HepG2 (cell line): ENCODE measurements around the gene DEPDC1. TPM values are rescaled to one million over a fixed set of nuclear protein-coding genes. Genes with fewer than 3 reads are reported as not detected.

Experiments
- ISX ChIP-seq: sonication (generic); formaldehyde crosslinking; conservative IDR thresholded peaks from 2 replicates; pipeline ENCODE4 v1.5.0; 2020; ENCODE audit warnings: missing genetic modification reagents
- KDM4B ChIP-seq: sonication (generic); formaldehyde crosslinking; IDR thresholded peaks from 2 replicates; pipeline ENCODE4 v1.4.0; 2020; ENCODE audit warnings: missing genetic modification reagents
- RARA ChIP-seq: IDR thresholded peaks from 2 replicates; pipeline ENCODE4 v1.6.1; 2016; ENCODE audit warnings: missing genetic modification reagents, missing compliant biosample characterization
- TBL1XR1 ChIP-seq: fragments of 150-350 bp; IDR thresholded peaks from 2 replicates; pipeline ENCODE4 v1.6.1; 2014; ENCODE audit warnings: borderline replicate concordance, low read length; ENCODE audit not compliant: partially characterized antibody
- ZNF33A ChIP-seq: sonication (generic); formaldehyde crosslinking; IDR thresholded peaks from 2 replicates; pipeline ENCODE4 v1.5.1; 2020; ENCODE audit warnings: missing genetic modification reagents, mild to moderate bottlenecking, moderate library complexity, borderline replicate concordance
- ZSCAN29 ChIP-seq: sonication (generic); formaldehyde crosslinking; conservative IDR thresholded peaks from 2 replicates; pipeline ENCODE4 v1.4.0; 2020; ENCODE audit warnings: mild to moderate bottlenecking, missing genetic modification reagents
- polyA plus RNA-seq, 8 experiments: library from polyadenylated mRNA; depleted of rRNA in 3 of 8; stranded (reverse) in 7 of 8; unstranded in 1 of 8; fragments of >200 nt; fragmentation: Illumina TruSeq in 4 of 8; extraction: Trizol in 4 of 8; gene quantifications; 2 replicates each; pipeline versions ENCODE4 v1.2.1 to v1.2.3, GENCODE V29; 2011 to 2016; ENCODE audit warnings: low read depth in 4 of 8, missing spikeins in 1 of 8, mixed read lengths in 1 of 8; ENCODE audit not compliant: insufficient read depth in 1 of 8
- total RNA-seq, 5 experiments: library from RNA; depleted of rRNA; stranded (reverse); fragments of >200 nt; fragmentation: Illumina TruSeq; extraction: Trizol; gene quantifications; 2 replicates each; pipeline ENCODE4 v1.2.3, GENCODE V29; 2016; ENCODE audit warnings: low read depth in 1 of 5
- TF ChIP-seq, protein P1 (sequence below): sonication (generic); formaldehyde crosslinking; IDR thresholded peaks from 2 replicates; pipeline ENCODE4 v1.4.0; 2020; ENCODE audit warnings: mild to moderate bottlenecking, missing genetic modification reagents
- TF ChIP-seq, protein P2 (sequence below): sonication (generic); formaldehyde crosslinking; IDR thresholded peaks from 2 replicates; pipeline ENCODE4 v1.9.0; 2021; ENCODE audit warnings: missing genetic modification reagents, mild to moderate bottlenecking, borderline replicate concordance
- TF ChIP-seq, protein P3 (sequence below): IDR thresholded peaks from 2 replicates; pipeline ENCODE4 v1.6.1; 2012; ENCODE audit warnings: low read length, improper control_type of control experiment
- TF ChIP-seq, protein P4 (sequence below): conservative IDR thresholded peaks from 2 replicates; pipeline ENCODE4 v1.6.1; 2018; ENCODE audit warnings: missing genetic modification reagents
- TF ChIP-seq, protein P5 (sequence below): sonication (generic); formaldehyde crosslinking; IDR thresholded peaks from 2 replicates; pipeline ENCODE4 v1.8.0; 2022; ENCODE audit warnings: mild to moderate bottlenecking, missing genetic modification reagents, borderline replicate concordance

DEPDC1 gene
- total and polyA plus RNA-seq, 2 of the 13 experiments (the other 11 are each of a cell fraction or from before 2014, with no cell fraction given) = 7.0 to 20.2 TPM

DNA sequence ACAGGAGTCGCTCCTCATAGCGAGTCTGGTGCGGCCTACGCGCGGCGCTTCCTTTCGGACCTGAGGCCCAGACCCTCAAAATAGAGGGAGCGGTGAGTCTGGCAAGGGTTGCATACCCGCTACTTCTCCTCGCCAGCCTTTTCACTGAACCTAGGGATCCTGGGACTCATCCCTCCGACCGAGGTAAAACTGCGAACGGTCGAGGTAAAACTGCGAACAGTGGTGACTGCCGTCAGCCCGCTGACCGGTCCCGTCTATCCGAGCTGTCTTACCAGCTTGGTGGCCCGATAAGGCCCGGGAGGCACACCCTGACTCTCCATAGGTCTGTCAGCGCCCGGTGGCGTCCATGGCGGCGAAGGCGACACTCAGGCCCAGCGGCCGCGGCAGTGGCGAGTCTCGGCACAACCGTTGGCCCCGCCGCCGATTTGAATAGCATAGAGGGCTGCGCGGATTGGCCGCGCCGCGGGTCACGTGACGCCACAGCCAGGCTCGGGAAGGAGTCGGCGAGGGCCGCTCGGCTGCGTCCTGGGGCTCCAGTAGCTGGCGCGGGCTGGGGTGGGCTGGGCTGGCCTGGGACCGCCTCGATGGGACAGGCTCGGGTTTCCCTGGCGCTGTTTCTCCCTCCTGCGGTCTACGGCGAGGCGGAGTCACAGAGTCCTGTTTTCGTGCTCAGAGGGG lies at the start of gene DEPDC1 (continued):
- TF ChIP-seq, protein P1, sequence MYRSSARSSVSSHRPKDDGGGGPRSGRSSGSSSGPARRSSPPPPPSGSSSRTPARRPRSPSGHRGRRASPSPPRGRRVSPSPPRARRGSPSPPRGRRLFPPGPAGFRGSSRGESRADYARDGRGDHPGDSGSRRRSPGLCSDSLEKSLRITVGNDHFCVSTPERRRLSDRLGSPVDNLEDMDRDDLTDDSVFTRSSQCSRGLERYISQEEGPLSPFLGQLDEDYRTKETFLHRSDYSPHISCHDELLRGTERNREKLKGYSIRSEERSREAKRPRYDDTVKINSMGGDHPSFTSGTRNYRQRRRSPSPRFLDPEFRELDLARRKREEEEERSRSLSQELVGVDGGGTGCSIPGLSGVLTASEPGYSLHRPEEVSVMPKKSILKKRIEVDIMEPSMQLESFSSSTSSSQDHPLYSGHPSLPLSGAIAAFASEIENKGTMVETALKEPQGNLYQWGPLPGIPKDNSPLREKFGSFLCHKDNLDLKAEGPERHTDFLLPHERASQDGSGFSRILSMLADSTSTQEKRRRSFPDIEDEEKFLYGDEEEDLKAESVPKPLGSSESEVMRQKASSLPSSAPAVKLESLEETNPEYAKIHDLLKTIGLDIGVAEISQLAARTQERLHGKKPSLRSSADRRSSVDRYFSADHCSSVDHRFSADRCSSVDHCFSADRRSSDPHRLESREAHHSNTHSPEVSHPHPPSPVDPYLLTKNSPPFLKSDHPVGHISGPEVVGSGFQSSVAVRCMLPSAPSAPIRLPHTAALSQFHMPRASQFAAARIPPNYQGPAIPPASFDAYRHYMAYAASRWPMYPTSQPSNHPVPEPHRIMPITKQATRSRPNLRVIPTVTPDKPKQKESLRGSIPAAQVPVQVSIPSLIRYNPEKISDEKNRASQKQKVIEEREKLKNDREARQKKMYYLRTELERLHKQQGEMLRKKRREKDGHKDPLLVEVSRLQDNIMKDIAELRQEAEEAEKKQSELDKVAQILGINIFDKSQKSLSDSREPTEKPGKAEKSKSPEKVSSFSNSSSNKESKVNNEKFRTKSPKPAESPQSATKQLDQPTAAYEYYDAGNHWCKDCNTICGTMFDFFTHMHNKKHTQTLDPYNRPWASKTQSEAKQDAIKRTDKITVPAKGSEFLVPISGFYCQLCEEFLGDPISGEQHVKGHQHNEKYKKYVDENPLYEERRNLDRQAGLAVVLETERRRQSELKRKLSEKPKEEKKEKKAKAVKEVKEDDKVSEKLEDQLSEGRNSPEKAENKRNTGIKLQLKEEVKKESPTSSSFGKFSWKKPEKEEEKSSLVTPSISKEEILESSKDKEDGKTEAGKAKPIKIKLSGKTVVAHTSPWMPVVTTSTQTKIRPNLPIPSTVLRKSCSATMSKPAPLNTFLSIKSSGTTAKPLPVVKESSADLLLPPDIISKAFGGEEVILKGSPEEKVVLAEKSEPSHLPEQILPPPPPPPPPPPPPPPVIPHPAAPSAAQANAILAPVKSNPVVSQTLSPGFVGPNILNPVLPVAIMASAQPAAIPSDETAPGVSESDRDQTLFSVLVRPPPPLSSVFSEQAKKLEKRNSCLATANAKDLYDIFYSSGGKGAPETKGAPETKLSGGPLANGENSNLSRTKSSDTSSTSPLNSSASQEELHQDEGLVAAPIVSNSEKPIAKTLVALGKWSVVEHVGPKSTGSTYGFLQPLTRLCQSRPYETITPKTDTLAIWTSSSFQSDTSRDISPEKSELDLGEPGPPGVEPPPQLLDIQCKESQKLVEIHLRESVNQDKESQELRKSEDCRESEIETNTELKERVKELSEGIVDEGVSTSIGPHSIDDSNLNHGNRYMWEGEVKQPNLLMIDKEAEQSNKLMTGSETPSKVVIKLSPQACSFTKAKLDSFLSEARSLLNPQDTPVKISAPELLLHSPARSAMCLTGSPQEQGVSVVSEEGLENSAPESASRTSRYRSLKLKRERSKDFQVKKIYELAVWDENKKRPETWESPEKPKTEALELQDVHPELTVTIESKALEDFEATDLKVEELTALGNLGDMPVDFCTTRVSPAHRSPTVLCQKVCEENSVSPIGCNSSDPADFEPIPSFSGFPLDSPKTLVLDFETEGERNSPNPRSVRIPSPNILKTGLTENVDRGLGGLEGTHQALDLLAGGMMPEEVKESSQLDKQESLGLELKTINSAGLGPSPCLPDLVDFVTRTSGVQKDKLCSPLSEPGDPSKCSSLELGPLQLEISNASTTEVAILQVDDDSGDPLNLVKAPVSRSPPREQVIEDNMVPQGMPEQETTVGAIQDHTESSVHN = 0 out of 2 replicates have a peak, but pooled peaks have one; percentile 61
- TF ChIP-seq, protein P2, sequence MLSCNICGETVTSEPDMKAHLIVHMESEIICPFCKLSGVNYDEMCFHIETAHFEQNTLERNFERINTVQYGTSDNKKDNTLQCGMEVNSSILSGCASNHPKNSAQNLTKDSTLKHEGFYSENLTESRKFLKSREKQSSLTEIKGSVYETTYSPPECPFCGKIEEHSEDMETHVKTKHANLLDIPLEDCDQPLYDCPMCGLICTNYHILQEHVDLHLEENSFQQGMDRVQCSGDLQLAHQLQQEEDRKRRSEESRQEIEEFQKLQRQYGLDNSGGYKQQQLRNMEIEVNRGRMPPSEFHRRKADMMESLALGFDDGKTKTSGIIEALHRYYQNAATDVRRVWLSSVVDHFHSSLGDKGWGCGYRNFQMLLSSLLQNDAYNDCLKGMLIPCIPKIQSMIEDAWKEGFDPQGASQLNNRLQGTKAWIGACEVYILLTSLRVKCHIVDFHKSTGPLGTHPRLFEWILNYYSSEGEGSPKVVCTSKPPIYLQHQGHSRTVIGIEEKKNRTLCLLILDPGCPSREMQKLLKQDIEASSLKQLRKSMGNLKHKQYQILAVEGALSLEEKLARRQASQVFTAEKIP (CRISPR knock-in tag) = no peak
- TF ChIP-seq ZSCAN29 (CRISPR knock-in tag) = 0 out of 2 replicates have a peak, but pooled peaks have one; percentile 58
- TF ChIP-seq, protein P3, sequence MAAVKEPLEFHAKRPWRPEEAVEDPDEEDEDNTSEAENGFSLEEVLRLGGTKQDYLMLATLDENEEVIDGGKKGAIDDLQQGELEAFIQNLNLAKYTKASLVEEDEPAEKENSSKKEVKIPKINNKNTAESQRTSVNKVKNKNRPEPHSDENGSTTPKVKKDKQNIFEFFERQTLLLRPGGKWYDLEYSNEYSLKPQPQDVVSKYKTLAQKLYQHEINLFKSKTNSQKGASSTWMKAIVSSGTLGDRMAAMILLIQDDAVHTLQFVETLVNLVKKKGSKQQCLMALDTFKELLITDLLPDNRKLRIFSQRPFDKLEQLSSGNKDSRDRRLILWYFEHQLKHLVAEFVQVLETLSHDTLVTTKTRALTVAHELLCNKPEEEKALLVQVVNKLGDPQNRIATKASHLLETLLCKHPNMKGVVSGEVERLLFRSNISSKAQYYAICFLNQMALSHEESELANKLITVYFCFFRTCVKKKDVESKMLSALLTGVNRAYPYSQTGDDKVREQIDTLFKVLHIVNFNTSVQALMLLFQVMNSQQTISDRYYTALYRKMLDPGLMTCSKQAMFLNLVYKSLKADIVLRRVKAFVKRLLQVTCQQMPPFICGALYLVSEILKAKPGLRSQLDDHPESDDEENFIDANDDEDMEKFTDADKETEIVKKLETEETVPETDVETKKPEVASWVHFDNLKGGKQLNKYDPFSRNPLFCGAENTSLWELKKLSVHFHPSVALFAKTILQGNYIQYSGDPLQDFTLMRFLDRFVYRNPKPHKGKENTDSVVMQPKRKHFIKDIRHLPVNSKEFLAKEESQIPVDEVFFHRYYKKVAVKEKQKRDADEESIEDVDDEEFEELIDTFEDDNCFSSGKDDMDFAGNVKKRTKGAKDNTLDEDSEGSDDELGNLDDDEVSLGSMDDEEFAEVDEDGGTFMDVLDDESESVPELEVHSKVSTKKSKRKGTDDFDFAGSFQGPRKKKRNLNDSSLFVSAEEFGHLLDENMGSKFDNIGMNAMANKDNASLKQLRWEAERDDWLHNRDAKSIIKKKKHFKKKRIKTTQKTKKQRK = no peak
- no peak for TF ChIP-seq TBL1XR1
- no peak for TF ChIP-seq RARA (CRISPR knock-in tag)
- TF ChIP-seq ISX (CRISPR knock-in tag) = no peak
- TF ChIP-seq, protein P4, sequence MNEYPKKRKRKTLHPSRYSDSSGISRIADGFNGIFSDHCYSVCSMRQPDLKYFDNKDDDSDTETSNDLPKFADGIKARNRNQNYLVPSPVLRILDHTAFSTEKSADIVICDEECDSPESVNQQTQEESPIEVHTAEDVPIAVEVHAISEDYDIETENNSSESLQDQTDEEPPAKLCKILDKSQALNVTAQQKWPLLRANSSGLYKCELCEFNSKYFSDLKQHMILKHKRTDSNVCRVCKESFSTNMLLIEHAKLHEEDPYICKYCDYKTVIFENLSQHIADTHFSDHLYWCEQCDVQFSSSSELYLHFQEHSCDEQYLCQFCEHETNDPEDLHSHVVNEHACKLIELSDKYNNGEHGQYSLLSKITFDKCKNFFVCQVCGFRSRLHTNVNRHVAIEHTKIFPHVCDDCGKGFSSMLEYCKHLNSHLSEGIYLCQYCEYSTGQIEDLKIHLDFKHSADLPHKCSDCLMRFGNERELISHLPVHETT = 0 out of 2 replicates have a peak, but pooled peaks have one; percentile 8
- peak; percentile 20; the same call in 1 of the 2 replicates for TF ChIP-seq KDM4B (CRISPR knock-in tag)
- TF ChIP-seq, protein P5, sequence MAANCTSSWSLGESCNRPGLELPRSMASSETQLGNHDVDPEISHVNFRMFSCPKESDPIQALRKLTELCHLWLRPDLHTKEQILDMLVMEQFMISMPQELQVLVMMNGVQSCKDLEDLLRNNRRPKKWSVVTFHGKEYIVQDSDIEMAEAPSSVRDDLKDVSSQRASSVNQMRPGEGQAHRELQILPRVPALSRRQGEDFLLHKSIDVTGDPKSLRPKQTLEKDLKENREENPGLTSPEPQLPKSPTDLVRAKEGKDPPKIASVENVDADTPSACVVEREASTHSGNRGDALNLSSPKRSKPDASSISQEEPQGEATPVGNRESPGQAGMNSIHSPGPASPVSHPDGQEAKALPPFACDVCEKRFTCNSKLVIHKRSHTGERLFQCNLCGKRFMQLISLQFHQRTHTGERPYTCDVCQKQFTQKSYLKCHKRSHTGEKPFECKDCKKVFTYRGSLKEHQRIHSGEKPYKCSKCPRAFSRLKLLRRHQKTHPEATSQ (CRISPR knock-in tag) = peak; percentile 75; the same call in 1 of the 2 replicates
- TF ChIP-seq ZNF33A (CRISPR knock-in tag) = no peak
